Colonic mucosa (tissue), 4 donors: ENCODE data around the gene ROR1. TPM values are rescaled to one million over a fixed set of nuclear protein-coding genes. Genes with fewer than 3 reads are reported as not detected.
A peak's percentile ranks its signal among the peaks of the same experiment; 100 is the strongest.

Source experiments
- DNase-seq: peaks from one replicate; pipeline ENCODE4 v3.0.0-alpha.2; 2020
- H3K27ac ChIP-seq: fragments of 200-600 bp; one replicate; pipeline ENCODE4 v1.8.0; 2021
- H3K27me3 ChIP-seq: fragments of 200-600 bp; one replicate; pipeline ENCODE4 v1.8.0; 2021
- H3K36me3 ChIP-seq: fragments of 200-600 bp; one replicate; pipeline ENCODE4 v1.8.0; 2021
- H3K4me1 ChIP-seq: fragments of 200-600 bp; one replicate; pipeline ENCODE4 v1.8.0; 2021; ENCODE audit warnings: mild to moderate bottlenecking
- H3K4me3 ChIP-seq: fragments of 200-600 bp; one replicate; pipeline ENCODE4 v1.8.0; 2021
- H3K9ac ChIP-seq, 2 donors: one replicate each; pipeline ENCODE4 v1.7.0; 2013; ENCODE audit warnings: control low read depth in 2 of 2, low read depth in 2 of 2, low read length in 2 of 2
- H3K9me3 ChIP-seq: fragments of 200-600 bp; one replicate; pipeline ENCODE4 v1.8.0; 2021
- intact Hi-C: fragments of 100-400 bp; cut with DNase I; formaldehyde crosslinking; loops from one replicate; pipeline ENCODE4 v1.14.1; 2022
- total RNA-seq, 2 donors: library from RNA; stranded (reverse); fragmentation: NEBNext Ultra II Directional in 1 of 2; extraction: Animal tissue kit (Norgen Biotek cat#: 25700) in 1 of 2; gene quantifications; one replicate each; pipeline ENCODE4 v1.2.1, GENCODE V29; 2021
- TF ChIP-seq, protein P1 (sequence below): fragments of 200-600 bp; IDR thresholded peaks from one replicate; pipeline ENCODE4 v1.8.0; 2022; ENCODE audit warnings: antibody characterized with exemption, mild to moderate bottlenecking
- donor health status: healthy.
- donor health status: DM: no; HTN: no; CAD: no.
- donor health status: DM: no; HTN: no; CAD: no.

Gene ROR1
- total RNA-seq, 2 donors from 2014 or later: 5.1 to 6.8 TPM

DNA sequence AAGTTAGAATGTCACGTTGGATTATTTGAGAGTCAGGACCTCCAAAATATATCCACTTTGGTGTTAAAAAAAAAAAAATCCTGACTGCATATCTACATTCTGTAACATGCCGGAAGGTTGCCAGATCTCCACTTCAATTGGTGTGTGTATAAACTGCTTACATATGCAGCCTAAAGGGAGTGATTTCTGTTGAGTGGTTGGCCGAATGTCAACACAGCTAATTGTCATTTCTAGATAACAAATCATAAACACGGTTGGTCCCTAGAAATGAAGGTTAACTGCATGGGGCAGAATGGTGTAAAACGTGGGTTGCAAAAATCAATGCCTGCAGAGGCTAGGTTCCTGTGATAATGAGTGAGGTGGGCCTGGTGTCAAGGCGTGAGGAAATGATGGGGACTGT, 15.0 kb upstream of the ROR1 start:
- Histone ChIP-seq H3K4me3 (no peak overlapping the region), H3K36me3 (no peaks in the 10 kb centered on the region), H3K27ac (no peak overlapping the region), H3K4me1 (no peaks in the 10 kb centered on the region), H3K27me3 (no peaks in the 10 kb centered on the region), H3K9ac (no peak overlapping the region), H3K9me3 (no peaks in the 10 kb centered on the region)
- DNase-seq: peak; percentile 72
- TF ChIP-seq, protein P1, sequence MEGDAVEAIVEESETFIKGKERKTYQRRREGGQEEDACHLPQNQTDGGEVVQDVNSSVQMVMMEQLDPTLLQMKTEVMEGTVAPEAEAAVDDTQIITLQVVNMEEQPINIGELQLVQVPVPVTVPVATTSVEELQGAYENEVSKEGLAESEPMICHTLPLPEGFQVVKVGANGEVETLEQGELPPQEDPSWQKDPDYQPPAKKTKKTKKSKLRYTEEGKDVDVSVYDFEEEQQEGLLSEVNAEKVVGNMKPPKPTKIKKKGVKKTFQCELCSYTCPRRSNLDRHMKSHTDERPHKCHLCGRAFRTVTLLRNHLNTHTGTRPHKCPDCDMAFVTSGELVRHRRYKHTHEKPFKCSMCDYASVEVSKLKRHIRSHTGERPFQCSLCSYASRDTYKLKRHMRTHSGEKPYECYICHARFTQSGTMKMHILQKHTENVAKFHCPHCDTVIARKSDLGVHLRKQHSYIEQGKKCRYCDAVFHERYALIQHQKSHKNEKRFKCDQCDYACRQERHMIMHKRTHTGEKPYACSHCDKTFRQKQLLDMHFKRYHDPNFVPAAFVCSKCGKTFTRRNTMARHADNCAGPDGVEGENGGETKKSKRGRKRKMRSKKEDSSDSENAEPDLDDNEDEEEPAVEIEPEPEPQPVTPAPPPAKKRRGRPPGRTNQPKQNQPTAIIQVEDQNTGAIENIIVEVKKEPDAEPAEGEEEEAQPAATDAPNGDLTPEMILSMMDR: no peak
- intact Hi-C loops: no loop called here

DNA sequence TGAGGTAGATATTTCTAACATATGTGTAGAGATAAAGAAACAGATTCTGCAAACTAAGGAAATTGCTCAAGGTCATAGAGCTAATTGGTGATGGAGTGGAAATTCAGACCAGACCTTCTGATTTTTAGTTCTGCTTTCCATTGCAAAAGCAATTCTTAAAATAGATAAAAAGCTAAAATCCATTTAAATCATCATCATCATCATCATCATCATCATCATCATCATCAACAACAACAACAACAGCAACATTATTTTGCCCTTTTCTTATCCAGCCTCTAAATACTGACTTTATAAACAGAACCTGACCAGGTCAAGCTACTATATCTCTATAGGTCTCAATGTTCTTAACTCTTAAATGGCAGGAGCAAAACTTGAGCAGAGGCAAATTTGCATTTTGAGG, 14.0 kb upstream of the ROR1 start:
- no peaks in the 10 kb centered on the region for H3K9me3 ChIP-seq
- no peak overlapping the region for H3K4me3 ChIP-seq
- intact Hi-C loops: no loop called here
- no peak overlapping the region for H3K27ac ChIP-seq
- no peaks in the 10 kb centered on the region for H3K4me1 ChIP-seq
- no peak overlapping the region for H3K9ac ChIP-seq
- no peaks in the 10 kb centered on the region for H3K36me3 ChIP-seq
- TF ChIP-seq, protein P1: no peak
- no peaks in the 10 kb centered on the region for H3K27me3 ChIP-seq
- no peak for DNase-seq

DNA sequence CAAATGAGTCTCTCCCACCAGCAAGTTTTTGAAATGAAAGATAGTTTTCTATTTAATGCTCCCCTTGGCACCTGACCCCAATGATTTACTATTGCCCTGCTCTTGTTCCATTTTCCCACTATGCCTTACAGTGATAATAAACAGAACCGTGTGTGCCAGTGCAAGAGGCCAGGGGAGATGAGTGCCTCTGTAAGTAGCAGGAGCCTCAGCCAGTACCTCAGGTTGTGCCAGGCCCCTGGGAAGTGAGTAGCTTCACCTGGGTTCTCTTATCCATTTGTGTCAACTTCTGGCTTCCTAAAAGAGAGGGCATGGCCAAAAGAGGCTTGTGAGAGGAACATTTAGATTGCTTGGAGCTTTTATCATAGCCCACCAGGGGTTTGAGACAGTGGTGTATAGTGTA, 3.4 kb upstream of the ROR1 start:
- TF ChIP-seq, protein P1: no peak
- no peaks in the 10 kb centered on the region for H3K9me3 ChIP-seq
- no peak for DNase-seq
- H3K9ac ChIP-seq: no peak overlapping the region
- intact Hi-C loops: loop anchor here (10.0 kb wide), 2 partner anchors 76 to 144 kb away; no protein-coding TSS in a partner anchor
- H3K4me3 ChIP-seq: no peak overlapping the region
- H3K27me3 ChIP-seq: no peaks in the 10 kb centered on the region
- no peaks in the 10 kb centered on the region for H3K36me3 ChIP-seq
- no peaks in the 10 kb centered on the region for H3K4me1 ChIP-seq
- H3K27ac ChIP-seq: no peak overlapping the region

- Histone ChIP-seq H3K27ac (no peak overlapping the region), H3K9ac (no peak overlapping the region), H3K4me1 (no peaks in the 10 kb centered on the region), H3K4me3 (no peak overlapping the region), H3K27me3 (no peaks in the 10 kb centered on the region), H3K36me3 (no peaks in the 10 kb centered on the region), H3K9me3 (no peaks in the 10 kb centered on the region)
- TF ChIP-seq, protein P1: no peak
- intact Hi-C loops: loop anchor here (10.0 kb wide), 2 partner anchors 77 to 143 kb away; no protein-coding TSS in a partner anchor
- DNase-seq: no peak
Measured at GRCh38 chr1:63772201-63772600, 1.6 kb upstream of the ROR1 start.

- no peak overlapping the region for H3K4me3 ChIP-seq
- H3K27ac ChIP-seq: no peak overlapping the region
- intact Hi-C loops: loop anchor here (10.0 kb wide), 2 partner anchors 78 to 142 kb away; no protein-coding TSS in a partner anchor
- DNase-seq: no peak
- no peaks in the 10 kb centered on the region for H3K27me3 ChIP-seq
- TF ChIP-seq, protein P1: no peak
- no peaks in the 10 kb centered on the region for H3K9me3 ChIP-seq
- H3K4me1 ChIP-seq: no peaks in the 10 kb centered on the region
- no peak overlapping the region for H3K9ac ChIP-seq
- H3K36me3 ChIP-seq: no peaks in the 10 kb centered on the region
Measured at GRCh38 chr1:63772876-63773275, 941 bp upstream of the ROR1 start.
